Uterus (tissue), 4 donors: ENCODE data around the gene COL23A1. TPM values are rescaled to one million over a fixed set of nuclear protein-coding genes. Genes with fewer than 3 reads are reported as not detected.

Source experiments
- DNase-seq, 2 donors: peaks; one replicate each; pipeline ENCODE4 v3.0.0-alpha.2; 2019 to 2020
- H3K27ac ChIP-seq, 2 donors: fragments of 200-600 bp; sonication (generic); 1 replicate in 1 of 2; 2 replicates in 1 of 2; pipeline ENCODE4 v1.5.1; 2016 to 2018
- H3K27me3 ChIP-seq, 2 donors: fragments of 200-600 bp; sonication (generic); one replicate each; pipeline ENCODE4 v1.5.1; 2018 to 2019; ENCODE audit warnings: control low read depth in 1 of 2
- H3K36me3 ChIP-seq, 2 donors: fragments of 200-600 bp; sonication (generic); one replicate each; pipeline ENCODE4 v1.5.1; 2019; ENCODE audit warnings: control low read depth in 1 of 2
- H3K4me1 ChIP-seq, 2 donors: fragments of 200-600 bp; sonication (generic); one replicate each; pipeline ENCODE4 v1.5.1; 2018 to 2019; ENCODE audit warnings: control low read depth in 1 of 2
- H3K4me3 ChIP-seq, 2 donors: fragments of 200-600 bp; sonication (generic); 1 replicate in 1 of 2; 2 replicates in 1 of 2; pipeline ENCODE4 v1.5.1; 2018 to 2019; ENCODE audit warnings: mild to moderate bottlenecking in 1 of 2
- H3K9me3 ChIP-seq, 2 donors: fragments of 200-600 bp; sonication (generic); one replicate each; pipeline ENCODE4 v1.5.1; 2019; ENCODE audit warnings: control low read depth in 1 of 2
- CTCF ChIP-seq, 4 experiments: fragments of 200-600 bp in 2 of 4; fragments of 450-650 bp in 2 of 4; sonication (generic) in 2 of 4; IDR thresholded peaks; one replicate each; pipeline ENCODE4 v1.5.1; 2016 to 2019; ENCODE audit warnings: antibody characterized with exemption in 4 of 4, mild to moderate bottlenecking in 2 of 4, moderate library complexity in 1 of 4
- POLR2A ChIP-seq, 2 donors: fragments of 450-650 bp; IDR thresholded peaks; one replicate each; pipeline ENCODE4 v1.6.1; 2016; ENCODE audit warnings: antibody characterized with exemption in 2 of 2, mild to moderate bottlenecking in 1 of 2, moderate library complexity in 1 of 2
- intact Hi-C: fragments of 100-400 bp; cut with DNase I; formaldehyde crosslinking; loops from one replicate; pipeline ENCODE4 v1.15.1; 2023; ENCODE audit warnings: low total_unique reads
- total RNA-seq, 4 donors: library from RNA; depleted of rRNA in 3 of 4; stranded (reverse); fragments of >200 nt in 3 of 4; gene quantifications; one replicate each; pipeline versions ENCODE4 v1.1.0 to v1.2.4, GENCODE V29; 2014 to 2023
- donor health status: DM: yes; HTN: yes; CAD: no.

Gene COL23A1
- total RNA-seq, 4 donors from 2014 or later, result 0.85 to 7.6 (median 2.0) TPM; not detected in 1

- no peak for DNase-seq
- no peaks in the 10 kb centered on the region for H3K27me3 ChIP-seq
- no peaks in the 10 kb centered on the region for H3K9me3 ChIP-seq
- no peak overlapping the region for H3K27ac ChIP-seq
- no peaks in the 10 kb centered on the region for H3K36me3 ChIP-seq
- TF ChIP-seq CTCF (IDR thresholded peaks at IDR 0.05) (no peak), POLR2A (IDR thresholded peaks at IDR 0.05) (no peak)
- H3K4me3 ChIP-seq, result no peak overlapping the region
- intact Hi-C loops, result no loop called here
- H3K4me1 ChIP-seq, result no peaks in the 10 kb centered on the region
These were observed 343.4 kb downstream of the COL23A1 start for GRCh38 chr5:178246624-178247279.

- intact Hi-C loops, result no loop called here
- Histone ChIP-seq H3K27me3 (no peaks in the 10 kb centered on the region), H3K36me3 (no peaks in the 10 kb centered on the region), H3K4me1 (no peaks in the 10 kb centered on the region), H3K27ac (no peak overlapping the region), H3K9me3 (no peaks in the 10 kb centered on the region), H3K4me3 (no peak overlapping the region)
- TF ChIP-seq POLR2A (IDR thresholded peaks at IDR 0.05), result no peak
- no peak for TF ChIP-seq CTCF (IDR thresholded peaks at IDR 0.05)
- no peak for DNase-seq
These were observed 344.8 kb downstream of the COL23A1 start for GRCh38 chr5:178245389-178245788.

GRCh38 chr5:178244576-178244975 lies 345.6 kb downstream of the COL23A1 start:
- H3K36me3 ChIP-seq, result no peaks in the 10 kb centered on the region
- H3K4me1 ChIP-seq, result no peaks in the 10 kb centered on the region
- no peaks in the 10 kb centered on the region for H3K9me3 ChIP-seq
- H3K27me3 ChIP-seq, result no peaks in the 10 kb centered on the region
- intact Hi-C loops, result no loop called here
- H3K27ac ChIP-seq, result no peak overlapping the region
- DNase-seq, result no peak
- no peak for TF ChIP-seq POLR2A (IDR thresholded peaks at IDR 0.05)
- TF ChIP-seq CTCF (IDR thresholded peaks at IDR 0.05), result no peak
- H3K4me3 ChIP-seq, result no peak overlapping the region

GRCh38 chr5:178242416-178242815 lies 347.8 kb downstream of the COL23A1 start:
- Histone ChIP-seq H3K36me3 (no peaks in the 10 kb centered on the region), H3K27ac (no peak overlapping the region), H3K27me3 (no peaks in the 10 kb centered on the region), H3K4me1 (no peaks in the 10 kb centered on the region), H3K4me3 (no peak overlapping the region), H3K9me3 (no peaks in the 10 kb centered on the region)
- intact Hi-C loops, result no loop called here
- DNase-seq, result no peak
- no peak for TF ChIP-seq POLR2A (IDR thresholded peaks at IDR 0.05)
- TF ChIP-seq CTCF (IDR thresholded peaks at IDR 0.05), result no peak

GRCh38 chr5:178241688-178242231 lies 348.4 kb downstream of the COL23A1 start:
- Histone ChIP-seq H3K9me3 (no peaks in the 10 kb centered on the region), H3K27ac (no peak overlapping the region), H3K4me1 (no peaks in the 10 kb centered on the region), H3K4me3 (no peak overlapping the region), H3K36me3 (no peaks in the 10 kb centered on the region), H3K27me3 (no peaks in the 10 kb centered on the region)
- no peak for DNase-seq
- TF ChIP-seq CTCF (IDR thresholded peaks at IDR 0.05) (no peak), POLR2A (IDR thresholded peaks at IDR 0.05) (no peak)
- intact Hi-C loops, result no loop called here
